Kidney (tissue), 14 donors: ENCODE measurements around the gene NID2. TPM values are rescaled to one million over a fixed set of nuclear protein-coding genes. Genes with fewer than 3 reads are reported as not detected.

Experiments
- DNase-seq, 5 donors: peaks; one replicate each; pipeline ENCODE4 v3.0.0-alpha.2; 2013 to 2020
- FAIRE-seq: peaks from 2 replicates; lab custom pipeline; 2012; peaks lifted over from hg19 to GRCh38; lab: Jason Lieb, UNC
- H3K27ac ChIP-seq, 2 donors: one replicate each; pipeline ENCODE4 v1.7.0; 2013; ENCODE audit warnings: low read depth in 2 of 2, low read length in 2 of 2, inconsistent platforms in 1 of 2
- H3K27me3 ChIP-seq: one replicate; pipeline ENCODE4 v1.7.1; 2013; ENCODE audit warnings: low read length, inconsistent platforms; ENCODE audit not compliant: control insufficient read depth, insufficient read depth
- H3K36me3 ChIP-seq, 3 donors: one replicate each; pipeline versions ENCODE4 v1.7.0 to v1.7.1; 2013; ENCODE audit warnings: low read length in 3 of 3, control low read depth in 1 of 3, inconsistent platforms in 1 of 3; ENCODE audit not compliant: insufficient read depth in 3 of 3, control insufficient read depth in 2 of 3
- H3K4me1 ChIP-seq, 3 donors: one replicate each; pipeline versions ENCODE4 v1.7.0 to v1.7.1; 2013; ENCODE audit warnings: low read length in 3 of 3, inconsistent platforms in 1 of 3, low read depth in 1 of 3; ENCODE audit not compliant: control insufficient read depth in 2 of 3, insufficient read depth in 2 of 3
- H3K4me3 ChIP-seq, 3 donors: one replicate each; pipeline versions ENCODE4 v1.7.0 to v1.8.1; 2013; ENCODE audit warnings: low read length in 3 of 3, control low read depth in 1 of 3, inconsistent platforms in 1 of 3
- H3K9ac ChIP-seq, 3 donors: one replicate each; pipeline versions ENCODE4 v1.7.0 to v1.7.1; 2013; ENCODE audit warnings: low read length in 3 of 3, control low read depth in 1 of 3, inconsistent platforms in 1 of 3
- H3K9me3 ChIP-seq, 3 donors: one replicate each; pipeline versions ENCODE4 v1.7.0 to v1.7.1; 2013; ENCODE audit warnings: low read length in 3 of 3, control low read depth in 1 of 3, inconsistent platforms in 1 of 3; ENCODE audit not compliant: control insufficient read depth in 2 of 3, insufficient read depth in 1 of 3
- CTCF ChIP-seq: IDR thresholded peaks from 3 replicates; pipeline ENCODE4 v1.5.1; 2012; ENCODE audit warnings: mild to moderate bottlenecking, moderate library complexity, borderline replicate concordance; ENCODE audit not compliant: insufficient read depth; ENCODE audit errors: extremely low read depth
- intact Hi-C: fragments of 100-400 bp; cut with DNase I; formaldehyde crosslinking; loops from one replicate; pipeline ENCODE4 v1.11.1; 2022
- polyA plus RNA-seq: library from polyadenylated mRNA; stranded (reverse); fragments of 350-450 nt; fragmentation: Illumina TruSeq; extraction: RNeasy Lipid Tissue Mini Kit (QIAGEN cat#74804); gene quantifications from one replicate; pipeline ENCODE4 v1.2.3, GENCODE V29; 2014; ENCODE audit warnings: low read depth, low replicate concordance; ENCODE audit not compliant: insufficient read depth
- total RNA-seq: library from RNA; stranded (reverse); fragmentation: NEBNext Ultra II Directional; extraction: Animal tissue kit (Norgen Biotek cat#: 25700); gene quantifications from one replicate; pipeline ENCODE4 v1.2.1, GENCODE V29; 2021
- donor health status: control.
- donor health status: control.
- donor health status: control.
- donor health status: control.
- donor health status: control.
- donor health status: DM: yes; HTN: yes; CAD: no.
- donor health status: Normal renal cell carcinoma (clear cell type).

NID2 gene
- total and polyA plus RNA-seq, 2 donors from 2014 or later: 7.1 to 37.7 TPM

DNA sequence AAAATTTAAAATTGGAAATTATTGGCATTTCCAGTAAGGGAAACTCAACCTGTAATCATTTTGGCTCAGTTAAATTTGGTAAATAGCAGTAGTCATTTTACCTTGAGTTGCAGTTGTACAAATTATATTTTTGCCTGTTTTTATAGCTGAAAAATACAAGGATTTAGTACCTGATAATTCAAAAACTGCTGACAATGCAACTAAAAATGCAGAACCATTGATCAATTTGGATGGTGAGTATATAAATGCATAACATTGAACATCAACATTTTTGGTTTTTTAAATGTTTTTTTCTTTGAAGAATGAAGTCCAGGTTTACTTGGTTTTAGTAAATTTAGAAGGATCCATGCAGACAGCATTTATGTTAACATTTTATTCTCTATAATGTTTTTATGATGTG, 70.5 kb downstream of the NID2 start:
- no peaks in the 10 kb centered on the region for H3K27me3 ChIP-seq
- no peak for TF ChIP-seq CTCF
- intact Hi-C loops: no loop called here
- H3K4me1 ChIP-seq: no peaks in the 10 kb centered on the region
- no peak overlapping the region for H3K4me3 ChIP-seq
- H3K36me3 ChIP-seq: peaks cover 5 to 27% (median 21%) of the 10 kb centered on the region in 3 donors
- DNase-seq: no peak
- H3K9ac ChIP-seq: no peak overlapping the region
- peak; percentile 38 for FAIRE-seq
- H3K9me3 ChIP-seq: no peaks in the 10 kb centered on the region
- H3K27ac ChIP-seq: no peak overlapping the region

DNA sequence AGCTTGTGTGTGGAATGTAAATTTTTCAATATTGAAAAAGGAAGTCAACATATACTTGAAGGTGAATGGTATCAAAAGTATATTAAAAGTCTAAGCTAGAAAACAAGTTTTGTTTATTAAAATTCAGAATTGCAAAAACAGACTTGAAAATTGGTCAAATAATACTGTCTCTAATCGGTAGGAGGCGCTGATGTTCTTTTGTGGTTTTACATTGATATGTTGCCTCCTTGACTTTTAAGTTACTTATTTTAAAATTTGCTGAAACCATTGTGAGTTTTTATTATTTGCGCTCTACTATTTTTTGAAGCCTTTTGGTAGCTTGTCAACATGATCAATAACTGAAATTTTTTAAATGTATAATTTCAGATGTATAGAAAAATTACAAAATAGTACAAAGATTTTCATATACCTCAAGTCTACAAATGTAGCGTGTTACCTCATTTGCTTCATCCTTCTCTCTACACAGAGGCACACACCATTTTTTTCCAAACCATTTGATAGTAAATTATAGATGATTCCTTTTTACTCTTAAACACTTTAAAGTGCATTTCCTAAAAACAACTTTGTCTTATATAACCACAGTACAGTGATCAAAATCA, 72.6 kb downstream of the NID2 start:
- no peaks in the 10 kb centered on the region for H3K4me1 ChIP-seq
- H3K27ac ChIP-seq: no peak overlapping the region
- peak; percentile 58 for TF ChIP-seq CTCF
- DNase-seq (peak in 2 of 5 donors; percentile 26 to 55), FAIRE-seq (peak; percentile 86)
- no peak overlapping the region for H3K9ac ChIP-seq
- H3K27me3 ChIP-seq: no peaks in the 10 kb centered on the region
- peaks cover 0 to 22% (median 6%) of the 10 kb centered on the region in 3 donors for H3K36me3 ChIP-seq
- intact Hi-C loops: no loop called here
- no peaks in the 10 kb centered on the region for H3K9me3 ChIP-seq
- no peak overlapping the region for H3K4me3 ChIP-seq

DNA sequence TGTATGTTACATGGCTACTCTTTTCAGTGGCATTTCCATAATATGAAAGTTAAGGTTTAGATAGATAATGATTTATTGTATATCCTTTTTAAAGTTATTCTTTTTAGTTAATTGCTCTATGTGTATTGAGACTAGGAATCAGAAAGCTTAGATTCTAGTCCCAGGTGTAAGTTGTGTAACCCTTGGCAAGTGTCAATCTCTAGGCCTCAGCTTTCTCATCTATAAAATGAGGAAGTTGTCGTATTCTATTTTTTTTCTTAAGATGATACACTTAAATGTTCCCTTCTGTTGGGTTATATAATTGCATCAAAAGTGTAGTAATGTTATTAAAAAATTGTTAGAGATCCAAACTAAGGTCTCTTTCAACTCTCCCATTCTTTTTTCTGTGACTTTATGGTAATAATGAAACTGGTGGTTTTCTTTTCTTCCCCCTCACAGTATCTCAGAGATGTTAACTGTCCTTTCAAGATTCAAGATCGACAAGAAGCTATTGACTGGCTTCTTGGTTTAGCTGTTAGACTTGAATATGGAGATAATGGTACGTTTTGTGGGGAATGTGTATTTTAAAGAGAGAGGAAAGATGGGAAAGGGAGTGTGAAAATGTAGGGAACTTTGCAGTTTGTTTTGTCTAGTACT, 75.5 kb downstream of the NID2 start:
- no peaks in the 10 kb centered on the region for H3K27me3 ChIP-seq
- no peak overlapping the region for H3K9ac ChIP-seq
- H3K36me3 ChIP-seq: peaks cover 0 to 17% (median 5%) of the 10 kb centered on the region in 3 donors
- H3K4me1 ChIP-seq: peaks cover 0 to 5% (median 3%) of the 10 kb centered on the region in 3 donors
- DNase-seq (no peak), FAIRE-seq (no peak)
- intact Hi-C loops: no loop called here
- no peak overlapping the region for H3K27ac ChIP-seq
- H3K4me3 ChIP-seq: no peak overlapping the region
- TF ChIP-seq CTCF: no peak
- no peaks in the 10 kb centered on the region for H3K9me3 ChIP-seq
